HL-60 (cell line): ENCODE results near the gene EDARADD.

Experiments used
- GABPA ChIP-seq: IDR thresholded peaks from 2 replicates; pipeline ENCODE4 v1.6.1; 2012; ENCODE audit warnings: low read depth
- POLR2AphosphoS5 ChIP-seq: IDR thresholded peaks from 2 replicates; pipeline ENCODE4 v1.6.1; 2012; ENCODE audit warnings: low read depth
- TF ChIP-seq, protein P1 (sequence below): IDR thresholded peaks from one replicate; pipeline ENCODE4 v1.5.1; 2011; ENCODE audit warnings: low read length, control low read depth, inconsistent platforms; ENCODE audit not compliant: insufficient read depth
- TF ChIP-seq, protein P2 (sequence below): IDR thresholded peaks from 2 replicates; pipeline ENCODE4 v1.6.1; 2012; ENCODE audit warnings: low read depth; ENCODE audit not compliant: insufficient replicate concordance

DNA sequence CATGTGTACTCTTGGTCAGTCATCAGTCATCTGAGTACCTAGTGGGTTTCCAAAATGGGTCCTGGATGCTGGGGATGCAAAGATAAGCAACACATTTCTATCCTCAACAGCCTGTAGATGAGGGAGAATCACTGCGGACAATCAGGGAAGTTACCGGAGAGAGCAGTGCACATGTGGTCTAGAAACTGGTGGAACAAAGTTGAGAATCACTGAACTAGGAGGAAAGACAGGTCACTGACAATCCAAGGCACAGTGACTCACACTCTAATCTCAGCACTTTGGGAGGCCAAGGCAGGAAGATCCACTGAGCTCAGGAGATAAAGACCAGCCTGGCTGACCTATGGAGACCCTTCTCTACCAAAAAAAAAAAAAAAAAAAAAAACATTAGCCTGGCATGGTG, 98.3 kb downstream of the EDARADD start:
- TF ChIP-seq, protein P1, sequence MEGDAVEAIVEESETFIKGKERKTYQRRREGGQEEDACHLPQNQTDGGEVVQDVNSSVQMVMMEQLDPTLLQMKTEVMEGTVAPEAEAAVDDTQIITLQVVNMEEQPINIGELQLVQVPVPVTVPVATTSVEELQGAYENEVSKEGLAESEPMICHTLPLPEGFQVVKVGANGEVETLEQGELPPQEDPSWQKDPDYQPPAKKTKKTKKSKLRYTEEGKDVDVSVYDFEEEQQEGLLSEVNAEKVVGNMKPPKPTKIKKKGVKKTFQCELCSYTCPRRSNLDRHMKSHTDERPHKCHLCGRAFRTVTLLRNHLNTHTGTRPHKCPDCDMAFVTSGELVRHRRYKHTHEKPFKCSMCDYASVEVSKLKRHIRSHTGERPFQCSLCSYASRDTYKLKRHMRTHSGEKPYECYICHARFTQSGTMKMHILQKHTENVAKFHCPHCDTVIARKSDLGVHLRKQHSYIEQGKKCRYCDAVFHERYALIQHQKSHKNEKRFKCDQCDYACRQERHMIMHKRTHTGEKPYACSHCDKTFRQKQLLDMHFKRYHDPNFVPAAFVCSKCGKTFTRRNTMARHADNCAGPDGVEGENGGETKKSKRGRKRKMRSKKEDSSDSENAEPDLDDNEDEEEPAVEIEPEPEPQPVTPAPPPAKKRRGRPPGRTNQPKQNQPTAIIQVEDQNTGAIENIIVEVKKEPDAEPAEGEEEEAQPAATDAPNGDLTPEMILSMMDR, result no peak
- TF ChIP-seq POLR2AphosphoS5 (no peak), GABPA (no peak)
- TF ChIP-seq, protein P2, sequence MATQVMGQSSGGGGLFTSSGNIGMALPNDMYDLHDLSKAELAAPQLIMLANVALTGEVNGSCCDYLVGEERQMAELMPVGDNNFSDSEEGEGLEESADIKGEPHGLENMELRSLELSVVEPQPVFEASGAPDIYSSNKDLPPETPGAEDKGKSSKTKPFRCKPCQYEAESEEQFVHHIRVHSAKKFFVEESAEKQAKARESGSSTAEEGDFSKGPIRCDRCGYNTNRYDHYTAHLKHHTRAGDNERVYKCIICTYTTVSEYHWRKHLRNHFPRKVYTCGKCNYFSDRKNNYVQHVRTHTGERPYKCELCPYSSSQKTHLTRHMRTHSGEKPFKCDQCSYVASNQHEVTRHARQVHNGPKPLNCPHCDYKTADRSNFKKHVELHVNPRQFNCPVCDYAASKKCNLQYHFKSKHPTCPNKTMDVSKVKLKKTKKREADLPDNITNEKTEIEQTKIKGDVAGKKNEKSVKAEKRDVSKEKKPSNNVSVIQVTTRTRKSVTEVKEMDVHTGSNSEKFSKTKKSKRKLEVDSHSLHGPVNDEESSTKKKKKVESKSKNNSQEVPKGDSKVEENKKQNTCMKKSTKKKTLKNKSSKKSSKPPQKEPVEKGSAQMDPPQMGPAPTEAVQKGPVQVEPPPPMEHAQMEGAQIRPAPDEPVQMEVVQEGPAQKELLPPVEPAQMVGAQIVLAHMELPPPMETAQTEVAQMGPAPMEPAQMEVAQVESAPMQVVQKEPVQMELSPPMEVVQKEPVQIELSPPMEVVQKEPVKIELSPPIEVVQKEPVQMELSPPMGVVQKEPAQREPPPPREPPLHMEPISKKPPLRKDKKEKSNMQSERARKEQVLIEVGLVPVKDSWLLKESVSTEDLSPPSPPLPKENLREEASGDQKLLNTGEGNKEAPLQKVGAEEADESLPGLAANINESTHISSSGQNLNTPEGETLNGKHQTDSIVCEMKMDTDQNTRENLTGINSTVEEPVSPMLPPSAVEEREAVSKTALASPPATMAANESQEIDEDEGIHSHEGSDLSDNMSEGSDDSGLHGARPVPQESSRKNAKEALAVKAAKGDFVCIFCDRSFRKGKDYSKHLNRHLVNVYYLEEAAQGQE, result no peak
